ENCODE measurements around the gene SPAG17.

The SPAG17 gene

GRCh38 chr1:118023199-118023598, 161.8 kb downstream of the SPAG17 start:
- Histone ChIP-seq H3K9me3 (ENCODE audit: insufficient read depth, low read length, severe bottlenecking) (no peaks in the 10 kb centered on the region), H2AFZ (ENCODE audit: low read depth, low read length) (no peak overlapping the region), H3K36me3 (ENCODE audit: insufficient read depth, low read length) (no peaks in the 10 kb centered on the region), H3K4me1 (ENCODE audit: insufficient read depth, low read length) (no peaks in the 10 kb centered on the region), H4K20me1 (ENCODE audit: insufficient read depth, low read length) (no peaks in the 10 kb centered on the region), H3K4me2 (ENCODE audit: insufficient read depth, low read length) (no peak overlapping the region), H3K27me3 (ENCODE audit: insufficient read depth, low read length, poor library complexity) (peaks cover 17% of the 10 kb centered on the region), H3K9ac (ENCODE audit: low read depth, low read length) (no peak overlapping the region), H3K4me3 (ENCODE audit: low read depth in 1 of 2, low read length in 2 of 2) (no peak overlapping the region), H3K27ac (ENCODE audit: low read length) (no peak overlapping the region), H3K79me2 (ENCODE audit: insufficient read depth, low read length) (no peaks in the 10 kb centered on the region)
- no peak for TF ChIP-seq CTCF (IDR thresholded peaks at IDR 0.05; ENCODE audit: borderline replicate concordance, extremely low read depth, low read length, poor library complexity, severe bottlenecking)
- TF ChIP-seq EZH2 (IDR thresholded peaks at IDR 0.05; ENCODE audit: borderline replicate concordance, low read depth, low read length, severe bottlenecking), result no peak
- ATAC-seq (ENCODE audit: insufficient read depth, low read depth) (no peak), DNase-seq (no peak)

- DNase-seq (no peak), ATAC-seq (ENCODE audit: insufficient read depth, low read depth) (no peak)
- Histone ChIP-seq H3K4me3 (ENCODE audit: low read depth in 1 of 2, low read length in 2 of 2) (no peak overlapping the region), H3K9me3 (ENCODE audit: insufficient read depth, low read length, severe bottlenecking) (no peaks in the 10 kb centered on the region), H3K27ac (ENCODE audit: low read length) (no peak overlapping the region), H2AFZ (ENCODE audit: low read depth, low read length) (no peak overlapping the region), H3K79me2 (ENCODE audit: insufficient read depth, low read length) (no peaks in the 10 kb centered on the region), H3K4me1 (ENCODE audit: insufficient read depth, low read length) (no peaks in the 10 kb centered on the region), H3K27me3 (ENCODE audit: insufficient read depth, low read length, poor library complexity) (peaks cover 13% of the 10 kb centered on the region), H3K36me3 (ENCODE audit: insufficient read depth, low read length) (no peaks in the 10 kb centered on the region), H3K4me2 (ENCODE audit: insufficient read depth, low read length) (no peak overlapping the region), H3K9ac (ENCODE audit: low read depth, low read length) (no peak overlapping the region), H4K20me1 (ENCODE audit: insufficient read depth, low read length) (no peaks in the 10 kb centered on the region)
- no peak for TF ChIP-seq EZH2 (IDR thresholded peaks at IDR 0.05; ENCODE audit: borderline replicate concordance, low read depth, low read length, severe bottlenecking)
- no peak for TF ChIP-seq CTCF (IDR thresholded peaks at IDR 0.05; ENCODE audit: borderline replicate concordance, extremely low read depth, low read length, poor library complexity, severe bottlenecking)
These were observed 163.4 kb downstream of the SPAG17 start for GRCh38 chr1:118021668-118022067.

- H3K27me3 ChIP-seq (ENCODE audit: insufficient read depth, low read length, poor library complexity), result peaks cover 7% of the 10 kb centered on the region
- H2AFZ ChIP-seq (ENCODE audit: low read depth, low read length), result no peak overlapping the region
- H3K79me2 ChIP-seq (ENCODE audit: insufficient read depth, low read length), result no peaks in the 10 kb centered on the region
- TF ChIP-seq EZH2 (IDR thresholded peaks at IDR 0.05; ENCODE audit: borderline replicate concordance, low read depth, low read length, severe bottlenecking) (no peak), CTCF (IDR thresholded peaks at IDR 0.05; ENCODE audit: borderline replicate concordance, extremely low read depth, low read length, poor library complexity, severe bottlenecking) (no peak)
- DNase-seq (no peak), ATAC-seq (ENCODE audit: insufficient read depth, low read depth) (no peak)
- H3K4me1 ChIP-seq (ENCODE audit: insufficient read depth, low read length), result no peaks in the 10 kb centered on the region
- no peak overlapping the region for H3K4me2 ChIP-seq (ENCODE audit: insufficient read depth, low read length)
- H3K27ac ChIP-seq (ENCODE audit: low read length), result no peak overlapping the region
- H3K9ac ChIP-seq (ENCODE audit: low read depth, low read length), result no peak overlapping the region
- H3K4me3 ChIP-seq (ENCODE audit: low read depth in 1 of 2, low read length in 2 of 2), result no peak overlapping the region
- H4K20me1 ChIP-seq (ENCODE audit: insufficient read depth, low read length), result no peaks in the 10 kb centered on the region
- no peaks in the 10 kb centered on the region for H3K36me3 ChIP-seq (ENCODE audit: insufficient read depth, low read length)
- H3K9me3 ChIP-seq (ENCODE audit: insufficient read depth, low read length, severe bottlenecking), result no peaks in the 10 kb centered on the region
These were observed 167.0 kb downstream of the SPAG17 start for GRCh38 chr1:118018060-118018459.

GRCh38 chr1:118013938-118014337, 171.1 kb downstream of the SPAG17 start:
- Histone ChIP-seq H3K27ac (ENCODE audit: low read length) (no peak overlapping the region), H3K4me3 (ENCODE audit: low read depth in 1 of 2, low read length in 2 of 2) (no peak overlapping the region), H3K9me3 (ENCODE audit: insufficient read depth, low read length, severe bottlenecking) (no peaks in the 10 kb centered on the region), H2AFZ (ENCODE audit: low read depth, low read length) (no peak overlapping the region), H3K4me2 (ENCODE audit: insufficient read depth, low read length) (no peak overlapping the region), H3K79me2 (ENCODE audit: insufficient read depth, low read length) (no peaks in the 10 kb centered on the region), H3K4me1 (ENCODE audit: insufficient read depth, low read length) (no peaks in the 10 kb centered on the region), H3K27me3 (ENCODE audit: insufficient read depth, low read length, poor library complexity) (peaks cover 11% of the 10 kb centered on the region), H3K36me3 (ENCODE audit: insufficient read depth, low read length) (no peaks in the 10 kb centered on the region), H3K9ac (ENCODE audit: low read depth, low read length) (no peak overlapping the region), H4K20me1 (ENCODE audit: insufficient read depth, low read length) (no peaks in the 10 kb centered on the region)
- no peak for ATAC-seq (ENCODE audit: insufficient read depth, low read depth)
- DNase-seq, result no peak
- no peak for TF ChIP-seq EZH2 (IDR thresholded peaks at IDR 0.05; ENCODE audit: borderline replicate concordance, low read depth, low read length, severe bottlenecking)
- TF ChIP-seq CTCF (IDR thresholded peaks at IDR 0.05; ENCODE audit: borderline replicate concordance, extremely low read depth, low read length, poor library complexity, severe bottlenecking), result no peak
